IMR-90 (cell line): ENCODE measurements around the gene HDHD5. TPM values are rescaled to one million over a fixed set of nuclear protein-coding genes. Genes with fewer than 3 reads are reported as not detected.

Experiments
- ATAC-seq: fragments of 200-7000 bp; cut with Tn5 transposase; 2 replicates; pipeline ENCODE4 v1.9.1; 2020; ENCODE audit warnings: low read depth, mild to moderate bottlenecking, moderate library complexity
- BruUV-seq: library from RNA; stranded (reverse); fragments of 400-500 nt; replicated peaks from 2 replicates; lab custom pipeline; 2021; lab: Mats Ljungman, UMichigan
- CTCF ChIA-PET: fragments of 300-600 bp; formaldehyde crosslinking; extraction: SDS; loops from one replicate; lab custom pipeline; 2021; ENCODE audit warnings: antibody characterized with exemption; lab: Yijun Ruan, JAX
- POLR2A ChIA-PET: fragments of 300-600 bp; sonication (Branson Sonifier 250); formaldehyde crosslinking; loops from one replicate; lab custom pipeline; 2022; ENCODE audit warnings: antibody characterized with exemption; ENCODE audit not compliant: unreplicated experiment; lab: Charles Lee
- DNase-seq: peaks from one replicate; pipeline ENCODE4 v3.0.0; 2013
- H2AFZ ChIP-seq: replicated peaks from 2 replicates; pipeline ENCODE3; 2013; ENCODE audit warnings: low read length, mild to moderate bottlenecking; ENCODE audit not compliant: poor library complexity
- H2AK5ac ChIP-seq: 2 replicates; pipeline ENCODE4 v1.6.1; 2013; ENCODE audit warnings: low read depth, low read length, inconsistent platforms
- H2AK9ac ChIP-seq: replicated peaks from 2 replicates; pipeline ENCODE3; 2013; ENCODE audit warnings: mild to moderate bottlenecking, low read depth, low read length, moderate library complexity; ENCODE audit not compliant: poor library complexity
- H2BK120ac ChIP-seq: 2 replicates; pipeline ENCODE4 v1.6.1; 2013; ENCODE audit warnings: low read depth, low read length, inconsistent platforms
- H2BK15ac ChIP-seq: 3 replicates; pipeline ENCODE4 v1.6.1; 2013; ENCODE audit warnings: low read depth, low read length, inconsistent platforms
- H2BK20ac ChIP-seq: 2 replicates; pipeline ENCODE4 v1.6.1; 2013; ENCODE audit warnings: low read depth, mild to moderate bottlenecking, inconsistent platforms, low read length, moderate library complexity
- H2BK5ac ChIP-seq: 2 replicates; pipeline ENCODE4 v1.6.1; 2013; ENCODE audit warnings: mild to moderate bottlenecking, low read depth, low read length, inconsistent platforms; ENCODE audit not compliant: poor library complexity, severe bottlenecking
- H3K14ac ChIP-seq: replicated peaks from 2 replicates; pipeline ENCODE4 v1.6.1; 2013; ENCODE audit warnings: low read depth, low read length, inconsistent platforms
- H3K18ac ChIP-seq: 2 replicates; pipeline ENCODE4 v1.6.1; 2013; ENCODE audit warnings: low read depth, low read length, control low read depth
- H3K23ac ChIP-seq: 2 replicates; pipeline ENCODE4 v1.6.1; 2013; ENCODE audit warnings: low read depth, low read length, inconsistent platforms
- H3K27ac ChIP-seq: 2 replicates; pipeline ENCODE4 v1.5.1; 2013; ENCODE audit warnings: mild to moderate bottlenecking, control low read depth, low read length; ENCODE audit not compliant: insufficient read depth
- H3K27me3 ChIP-seq: 2 replicates; pipeline ENCODE4 v1.6.1; 2013; ENCODE audit warnings: low read length; ENCODE audit not compliant: control insufficient read depth, insufficient read depth
- H3K36me3 ChIP-seq: 2 replicates; pipeline ENCODE4 v1.6.1; 2013; ENCODE audit warnings: low read length, mixed read lengths; ENCODE audit not compliant: control insufficient read depth, insufficient read depth
- H3K4ac ChIP-seq: 2 replicates; pipeline ENCODE4 v1.6.1; 2013; ENCODE audit warnings: low read depth, low read length, inconsistent platforms
- H3K4me1 ChIP-seq: 2 replicates; pipeline ENCODE4 v1.6.1; 2013; ENCODE audit warnings: low read length, mixed read lengths; ENCODE audit not compliant: control insufficient read depth, insufficient read depth
- H3K4me2 ChIP-seq: 2 replicates; pipeline ENCODE4 v1.6.1; 2013; ENCODE audit warnings: low read depth, mild to moderate bottlenecking, control low read depth, low read length, moderate library complexity
- H3K4me3 ChIP-seq: 2 replicates; pipeline ENCODE4 v1.5.1; 2013; ENCODE audit warnings: low read depth, mild to moderate bottlenecking, control low read depth, low read length, moderate library complexity; ENCODE audit not compliant: insufficient read depth
- H3K56ac ChIP-seq: 2 replicates; pipeline ENCODE4 v1.6.1; 2013; ENCODE audit warnings: low read length, inconsistent platforms; ENCODE audit not compliant: insufficient read depth; ENCODE audit errors: extremely low read depth
- H3K79me1 ChIP-seq, 2 experiments: 2 replicates each; pipeline ENCODE4 v1.6.1; 2013; ENCODE audit warnings: low read length in 2 of 2, inconsistent platforms in 1 of 2, low read depth in 1 of 2
- H3K9ac ChIP-seq: 2 replicates; pipeline ENCODE4 v1.6.1; 2013; ENCODE audit warnings: low read depth, low read length, control low read depth
- H3K9me1 ChIP-seq: 2 replicates; pipeline ENCODE4 v1.6.1; 2013; ENCODE audit warnings: low read length, inconsistent platforms; ENCODE audit not compliant: insufficient read depth
- H3K9me3 ChIP-seq: 2 replicates; pipeline ENCODE4 v1.6.1; 2013; ENCODE audit warnings: low read length; ENCODE audit not compliant: control insufficient read depth, insufficient read depth
- H4K20me1 ChIP-seq: 2 replicates; pipeline ENCODE4 v1.6.1; 2013; ENCODE audit warnings: low read length, inconsistent platforms; ENCODE audit not compliant: insufficient read depth
- H4K5ac ChIP-seq: 2 replicates; pipeline ENCODE4 v1.6.1; 2013; ENCODE audit warnings: mild to moderate bottlenecking, low read depth, low read length, control low read depth
- H4K8ac ChIP-seq, 2 experiments: 2 replicates each; pipeline ENCODE4 v1.6.1; 2013; ENCODE audit warnings: low read depth in 2 of 2, low read length in 2 of 2, control low read depth in 1 of 2, inconsistent platforms in 1 of 2
- H4K91ac ChIP-seq: 2 replicates; pipeline ENCODE4 v1.6.1; 2013; ENCODE audit warnings: low read depth, low read length, inconsistent platforms; ENCODE audit not compliant: insufficient read depth
- BHLHE40 ChIP-seq: fragments of 150-350 bp; IDR thresholded peaks from 2 replicates; pipeline ENCODE4 v1.6.1; 2016; ENCODE audit warnings: mild to moderate bottlenecking, low read depth, low read length
- CEBPB ChIP-seq: IDR thresholded peaks from 2 replicates; pipeline ENCODE4 v1.6.1; 2012; ENCODE audit warnings: low read depth, low read length, improper control_type of control experiment
- ELK1 ChIP-seq: fragments of 150-350 bp; IDR thresholded peaks from 2 replicates; pipeline ENCODE4 v1.6.1; 2016; ENCODE audit warnings: low read depth, mild to moderate bottlenecking, low read length, moderate library complexity, borderline replicate concordance
- MAFK ChIP-seq: IDR thresholded peaks from 2 replicates; pipeline ENCODE4 v1.6.1; 2012; ENCODE audit warnings: low read depth, low read length, improper control_type of control experiment
- MAZ ChIP-seq: IDR thresholded peaks from 2 replicates; pipeline ENCODE4 v1.6.1; 2012; ENCODE audit warnings: low read depth, mild to moderate bottlenecking, low read length, improper control_type of control experiment, moderate library complexity, borderline replicate concordance
- MXI1 ChIP-seq: IDR thresholded peaks from 2 replicates; pipeline ENCODE4 v1.6.1; 2012; ENCODE audit warnings: low read depth, mild to moderate bottlenecking, low read length, moderate library complexity, borderline replicate concordance
- NFE2L2 ChIP-seq: fragments of 150-350 bp; IDR thresholded peaks from 2 replicates; pipeline ENCODE4 v1.6.1; 2016; ENCODE audit warnings: low read depth, mild to moderate bottlenecking, low read length
- POLR2A ChIP-seq: IDR thresholded peaks from 2 replicates; pipeline ENCODE4 v1.6.1; 2012; ENCODE audit warnings: mild to moderate bottlenecking, low read depth, low read length
- RAD21 ChIP-seq: IDR thresholded peaks from 2 replicates; pipeline ENCODE4 v1.6.1; 2012; ENCODE audit warnings: low read length, improper control_type of control experiment
- RCOR1 ChIP-seq: IDR thresholded peaks from 2 replicates; pipeline ENCODE4 v1.6.1; 2012; ENCODE audit warnings: mild to moderate bottlenecking, low read length, improper control_type of control experiment; ENCODE audit not compliant: insufficient replicate concordance
- SMC3 ChIP-seq: fragments of 150-350 bp; IDR thresholded peaks from 2 replicates; pipeline ENCODE4 v1.6.1; 2016; ENCODE audit warnings: low read depth, mild to moderate bottlenecking, antibody characterized with exemption, low read length, moderate library complexity
- USF2 ChIP-seq: fragments of 150-350 bp; IDR thresholded peaks from 2 replicates; pipeline ENCODE4 v1.6.1; 2017; ENCODE audit warnings: mild to moderate bottlenecking, antibody characterized with exemption, low read length, low read depth
- WGBS, 2 experiments: methylation state at CpG; one replicate each; pipeline versions ENCODE4 v1.1.5 to v1.1.7; 2013; ENCODE audit warnings: missing lambda C conversion rate in 2 of 2; ENCODE audit not compliant: insufficient read length in 1 of 2; ENCODE audit errors: extremely low coverage in 2 of 2; 5-methylcytosine and 5-hydroxymethylcytosine counted together
- dilution Hi-C: fragments of 300-500 bp; cut with HindIII; formaldehyde crosslinking; loops from one replicate; pipeline ENCODE4 v1.14.3; 2018; ENCODE audit warnings: low sequenced_read_pairs; ENCODE audit not compliant: unreplicated experiment
- in situ Hi-C: fragments of 300-500 bp; cut with MboI; formaldehyde crosslinking; loops from 3 replicates; pipeline ENCODE4 v1.14.3; 2019; ENCODE audit warnings: low sequenced_read_pairs, inconsistent platforms, mixed read lengths
- intact Hi-C: fragments of 100-400 bp; cut with micrococcal nuclease; formaldehyde crosslinking; loops from 2 replicates; pipeline ENCODE4 v1.10.0; 2022
- polyA plus RNA-seq, 3 experiments: library from polyadenylated mRNA; depleted of rRNA; stranded (reverse); fragments of >200 nt; gene quantifications; 2 replicates each; pipeline ENCODE4 v1.2.3, GENCODE V29; 2012; ENCODE audit warnings: low replicate concordance in 1 of 3
- total RNA-seq: library from RNA; depleted of rRNA; stranded (reverse); fragments of >200 nt; gene quantifications from 2 replicates; pipeline ENCODE4 v1.2.3, GENCODE V29; 2012
- TF ChIP-seq, protein P1 (sequence below): conservative IDR thresholded peaks from 2 replicates; pipeline ENCODE4 v1.5.1; 2012; ENCODE audit warnings: mild to moderate bottlenecking, low read depth, low read length, improper control_type of control experiment

Gene HDHD5
- total and polyA plus RNA-seq, 2 of the 4 experiments (the other 2 are of a cell fraction) = 31.9 to 37.5 TPM

DNA sequence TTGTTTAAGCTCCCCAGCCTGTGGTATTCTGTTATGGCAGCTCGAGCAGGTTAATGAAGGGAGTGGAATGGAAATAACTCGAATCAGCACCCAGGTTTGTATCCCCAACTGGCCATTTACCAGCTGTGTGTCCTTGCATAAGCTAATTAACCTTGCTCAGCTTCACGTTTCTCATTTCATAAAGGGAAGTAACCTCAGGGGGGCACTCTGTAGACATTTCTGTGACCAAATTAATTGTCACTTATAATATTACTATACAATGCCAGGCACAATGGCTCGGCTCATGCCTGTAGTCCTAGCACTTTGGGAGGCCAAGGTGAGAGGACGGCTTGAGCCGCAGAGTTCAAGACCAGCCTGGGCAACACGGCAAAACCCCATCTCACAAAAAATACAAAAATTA lies 46.4 kb upstream of the HDHD5 start:
- Histone ChIP-seq H3K4me3 (no peak overlapping the region), H2AK5ac (no peak overlapping the region), H3K36me3 (no peaks in the 10 kb centered on the region), H2AK9ac (no peak overlapping the region), H2BK5ac (no peak overlapping the region), H4K8ac (no peak overlapping the region), H4K91ac (no peak overlapping the region), H3K14ac (no peak overlapping the region), H3K9me1 (no peaks in the 10 kb centered on the region), H3K56ac (no peak overlapping the region), H4K5ac (no peak overlapping the region), H3K4me1 (no peaks in the 10 kb centered on the region), H2AFZ (no peak overlapping the region), H3K4ac (no peak overlapping the region), H3K79me1 (no peaks in the 10 kb centered on the region), H3K27me3 (peaks cover 5% of the 10 kb centered on the region; the same call in 1 of the 2 replicates), H3K18ac (no peak overlapping the region), H3K9me3 (no peaks in the 10 kb centered on the region), H3K9ac (no peak overlapping the region), H2BK120ac (no peak overlapping the region), H2BK20ac (no peak overlapping the region), H2BK15ac (no peak overlapping the region), H3K4me2 (no peak overlapping the region), H4K20me1 (no peaks in the 10 kb centered on the region), H3K27ac (no peak overlapping the region), H3K23ac (no peak overlapping the region)
- DNase-seq (no peak), ATAC-seq (no peak)
- no TSS peak for BruUV-seq
- POLR2A ChIA-PET = no interaction called here
- WGBS, 2 experiments = no CpG with 5 or more reads among the region's 7 CpGs
- intact Hi-C loops (no loop called here), dilution Hi-C loops (no loop called here), in situ Hi-C loops (no loop called here)
- CTCF ChIA-PET = no interaction called here
- TF ChIP-seq BHLHE40 (no peak), POLR2A (no peak), MAZ (no peak), RCOR1 (no peak), RAD21 (no peak), MAFK (no peak), SMC3 (no peak), ELK1 (no peak), MXI1 (no peak), USF2 (no peak), CEBPB (no peak), NFE2L2 (no peak)
- TF ChIP-seq, protein P1, sequence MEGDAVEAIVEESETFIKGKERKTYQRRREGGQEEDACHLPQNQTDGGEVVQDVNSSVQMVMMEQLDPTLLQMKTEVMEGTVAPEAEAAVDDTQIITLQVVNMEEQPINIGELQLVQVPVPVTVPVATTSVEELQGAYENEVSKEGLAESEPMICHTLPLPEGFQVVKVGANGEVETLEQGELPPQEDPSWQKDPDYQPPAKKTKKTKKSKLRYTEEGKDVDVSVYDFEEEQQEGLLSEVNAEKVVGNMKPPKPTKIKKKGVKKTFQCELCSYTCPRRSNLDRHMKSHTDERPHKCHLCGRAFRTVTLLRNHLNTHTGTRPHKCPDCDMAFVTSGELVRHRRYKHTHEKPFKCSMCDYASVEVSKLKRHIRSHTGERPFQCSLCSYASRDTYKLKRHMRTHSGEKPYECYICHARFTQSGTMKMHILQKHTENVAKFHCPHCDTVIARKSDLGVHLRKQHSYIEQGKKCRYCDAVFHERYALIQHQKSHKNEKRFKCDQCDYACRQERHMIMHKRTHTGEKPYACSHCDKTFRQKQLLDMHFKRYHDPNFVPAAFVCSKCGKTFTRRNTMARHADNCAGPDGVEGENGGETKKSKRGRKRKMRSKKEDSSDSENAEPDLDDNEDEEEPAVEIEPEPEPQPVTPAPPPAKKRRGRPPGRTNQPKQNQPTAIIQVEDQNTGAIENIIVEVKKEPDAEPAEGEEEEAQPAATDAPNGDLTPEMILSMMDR = no peak
